ENCODE results near the gene FAM78B.

- TF ChIP-seq EZH2 (IDR thresholded peaks at IDR 0.05) (no peak), POLR2AphosphoS5 (IDR thresholded peaks at IDR 0.05; ENCODE audit: borderline replicate concordance, low read depth, low read length) (no peak)
These were observed 82.9 kb downstream of the FAM78B start for GRCh38 chr1:166083887-166084286.
